Skeletal muscle tissue (tissue), 4 donors: ENCODE data around the gene DNM2. TPM values are rescaled to one million over a fixed set of nuclear protein-coding genes. Genes with fewer than 3 reads are reported as not detected.

ENCODE experiments used
- H3K27ac ChIP-seq: one replicate; pipeline ENCODE4 v1.7.0; 2013; ENCODE audit warnings: mild to moderate bottlenecking, low read depth, low read length, inconsistent platforms
- H3K27me3 ChIP-seq, 3 donors: one replicate each; pipeline ENCODE4 v1.7.0; 2013; ENCODE audit warnings: low read length in 3 of 3; ENCODE audit not compliant: control insufficient read depth in 3 of 3, insufficient read depth in 3 of 3
- H3K36me3 ChIP-seq, 3 donors: one replicate each; pipeline ENCODE4 v1.7.0; 2013; ENCODE audit warnings: low read length in 3 of 3; ENCODE audit not compliant: control insufficient read depth in 3 of 3, insufficient read depth in 3 of 3
- H3K4me1 ChIP-seq, 3 donors: one replicate each; pipeline ENCODE4 v1.7.0; 2013; ENCODE audit warnings: low read length in 3 of 3, mild to moderate bottlenecking in 3 of 3; ENCODE audit not compliant: control insufficient read depth in 3 of 3, insufficient read depth in 3 of 3
- H3K4me3 ChIP-seq, 3 donors: one replicate each; pipeline ENCODE4 v1.7.0; 2013; ENCODE audit warnings: low read length in 3 of 3
- H3K9ac ChIP-seq, 3 donors: one replicate each; pipeline ENCODE4 v1.7.0; 2013; ENCODE audit warnings: low read length in 3 of 3, mild to moderate bottlenecking in 3 of 3, moderate library complexity in 2 of 3, low read depth in 1 of 3
- H3K9me3 ChIP-seq, 3 donors: one replicate each; pipeline ENCODE4 v1.7.0; 2013; ENCODE audit warnings: low read length in 3 of 3; ENCODE audit not compliant: control insufficient read depth in 3 of 3
- total RNA-seq: library from RNA; depleted of rRNA; stranded (reverse); fragments of >200 nt; gene quantifications from one replicate; pipeline ENCODE4 v1.2.3, GENCODE V29; 2014
- donor health status: Osteomylitis.

The DNM2 gene
- total RNA-seq, 1 donor from 2014 or later = 54.8 TPM

GRCh38 chr19:10828981-10829821 is 111.3 kb downstream of the DNM2 start:
- Histone ChIP-seq H3K27me3 (no peaks in the 10 kb centered on the region), H3K4me3 (no peak overlapping the region), H3K9me3 (no peaks in the 10 kb centered on the region), H3K9ac (no peak overlapping the region), H3K36me3 (peaks cover 42 to 51% (median 45%) of the 10 kb centered on the region in 3 donors), H3K4me1 (no peaks in the 10 kb centered on the region), H3K27ac (no peak overlapping the region)

GRCh38 chr19:10829967-10830366 is 112.1 kb downstream of the DNM2 start:
- H3K9me3 ChIP-seq = no peaks in the 10 kb centered on the region
- peaks cover 37 to 48% (median 38%) of the 10 kb centered on the region in 3 donors for H3K36me3 ChIP-seq
- no peak overlapping the region for H3K4me3 ChIP-seq
- no peaks in the 10 kb centered on the region for H3K27me3 ChIP-seq
- H3K9ac ChIP-seq = no peak overlapping the region
- H3K27ac ChIP-seq = no peak overlapping the region
- peaks cover 0 to 3% (median 3%) of the 10 kb centered on the region in 3 donors for H3K4me1 ChIP-seq

GRCh38 chr19:10830370-10830769 is 112.5 kb downstream of the DNM2 start:
- Histone ChIP-seq H3K4me3 (no peak overlapping the region), H3K27me3 (no peaks in the 10 kb centered on the region), H3K36me3 (peaks cover 35 to 47% (median 41%) of the 10 kb centered on the region in 3 donors), H3K9ac (no peak overlapping the region), H3K9me3 (no peaks in the 10 kb centered on the region), H3K4me1 (peaks cover 4 to 7% (median 7%) of the 10 kb centered on the region in 3 donors), H3K27ac (no peak overlapping the region)

- Histone ChIP-seq H3K27ac (no peak overlapping the region), H3K4me1 (peaks cover 6 to 8% (median 8%) of the 10 kb centered on the region in 3 donors), H3K4me3 (no peak overlapping the region), H3K27me3 (no peaks in the 10 kb centered on the region), H3K9ac (no peak overlapping the region), H3K9me3 (no peaks in the 10 kb centered on the region), H3K36me3 (peaks cover 27 to 42% (median 37%) of the 10 kb centered on the region in 3 donors)
Measured at GRCh38 chr19:10830931-10831779, 113.3 kb downstream of the DNM2 start.

GRCh38 chr19:10831987-10832938 is 114.4 kb downstream of the DNM2 start:
- Histone ChIP-seq H3K9ac (no peak overlapping the region), H3K27me3 (no peaks in the 10 kb centered on the region), H3K36me3 (peaks cover 17 to 33% (median 30%) of the 10 kb centered on the region in 3 donors), H3K4me3 (no peak overlapping the region), H3K4me1 (peaks cover 14 to 16% (median 14%) of the 10 kb centered on the region in 3 donors), H3K27ac (no peak overlapping the region), H3K9me3 (peaks cover 0 to 7% (median 6%) of the 10 kb centered on the region in 3 donors)

- H3K27ac ChIP-seq = no peak overlapping the region
- H3K4me3 ChIP-seq = no peak overlapping the region
- H3K36me3 ChIP-seq = peaks cover 15 to 33% (median 30%) of the 10 kb centered on the region in 3 donors
- no peaks in the 10 kb centered on the region for H3K27me3 ChIP-seq
- H3K4me1 ChIP-seq = peaks cover 14 to 16% (median 14%) of the 10 kb centered on the region in 3 donors
- peaks cover 0 to 7% (median 6%) of the 10 kb centered on the region in 3 donors for H3K9me3 ChIP-seq
- H3K9ac ChIP-seq = no peak overlapping the region
Measured at GRCh38 chr19:10832939-10833296, 115.0 kb downstream of the DNM2 start.

- Histone ChIP-seq H3K27me3 (no peaks in the 10 kb centered on the region), H3K4me3 (peak overlapping the region; percentile 66 to 85 (median 85)), H3K36me3 (peaks cover 15 to 25% (median 22%) of the 10 kb centered on the region in 3 donors), H3K9me3 (peaks cover 0 to 7% (median 6%) of the 10 kb centered on the region in 3 donors), H3K27ac (peak overlapping the region; percentile 99), H3K4me1 (peaks cover 14 to 16% (median 14%) of the 10 kb centered on the region in 3 donors), H3K9ac (peak overlapping the region; percentile 59 to 86 (median 75))
Measured at GRCh38 chr19:10835089-10835753, 117.3 kb downstream of the DNM2 start.

- Histone ChIP-seq H3K27ac (peak within 1 kb of the TSS; percentile 99), H3K9me3 (peaks cover 0 to 7% (median 6%) of the 10 kb centered on the region in 3 donors), H3K4me3 (peak within 1 kb of the TSS; percentile 78 to 88 (median 85)), H3K9ac (peak within 1 kb of the TSS; percentile 88 to 99 (median 98)), H3K4me1 (peaks cover 14 to 16% (median 14%) of the 10 kb centered on the region in 3 donors), H3K27me3 (no peaks in the 10 kb centered on the region), H3K36me3 (peaks cover 15 to 25% (median 20%) of the 10 kb centered on the region in 3 donors)
Measured at GRCh38 chr19:10835754-10836478, 118.0 kb downstream of the DNM2 start, which contains the start of gene TMED1. TMED1 (minus strand) TSS chr19:10836212; CDS start chr19:10836191, 21 bp downstream.
